ENCODE results near the gene PIKFYVE. TPM values are rescaled to one million over a fixed set of nuclear protein-coding genes. Genes with fewer than 3 reads are reported as not detected.
A peak's percentile ranks its signal among the peaks of the same experiment; 100 is the strongest.
"Not testable (repeated sequence)": the region's sequence is repeated elsewhere in the genome, so short reads cannot be mapped to it uniquely, and the experiment has no call there.

PIKFYVE gene
- total RNA-seq, 1 donor from 2014 or later = 38.8 TPM

GRCh38 chr2:208379192-208379591 lies 113.1 kb downstream of the PIKFYVE start:
- no peaks in the 10 kb centered on the region for H3K36me3 Mint-ChIP-seq (ENCODE audit: unreplicated experiment)

GRCh38 chr2:208384637-208385036 lies 118.6 kb downstream of the PIKFYVE start:
- Mint-ChIP-seq H3K36me3 (ENCODE audit: unreplicated experiment) (no peaks in the 10 kb centered on the region), H3K4me1 (ENCODE audit: unreplicated experiment) (no peaks in the 10 kb centered on the region), H3K4me3 (ENCODE audit: unreplicated experiment) (no peak overlapping the region), H3K9me3 (ENCODE audit: unreplicated experiment) (no peaks in the 10 kb centered on the region), H3K27me3 (ENCODE audit: unreplicated experiment) (peaks cover 64% of the 10 kb centered on the region), H3K27ac (ENCODE audit: unreplicated experiment) (no peak overlapping the region)
- TF ChIP-seq CTCF (IDR thresholded peaks at IDR 0.05) = no peak
- DNase-seq (ENCODE audit: extremely low spot score, unreplicated experiment) = no peak

More at GRCh38 chr2:208379192-208379591, 113.1 kb downstream of the PIKFYVE start:
- H3K27ac Mint-ChIP-seq (ENCODE audit: unreplicated experiment) = no peak overlapping the region
- peaks cover 66% of the 10 kb centered on the region for H3K27me3 Mint-ChIP-seq (ENCODE audit: unreplicated experiment)
- DNase-seq (ENCODE audit: extremely low spot score, unreplicated experiment) = no peak
- no peaks in the 10 kb centered on the region for H3K9me3 Mint-ChIP-seq (ENCODE audit: unreplicated experiment)
- no peak for TF ChIP-seq CTCF (IDR thresholded peaks at IDR 0.05)
- H3K4me1 Mint-ChIP-seq (ENCODE audit: unreplicated experiment) = no peaks in the 10 kb centered on the region
- H3K4me3 Mint-ChIP-seq (ENCODE audit: unreplicated experiment) = no peak overlapping the region

- no peaks in the 10 kb centered on the region for H3K9me3 Mint-ChIP-seq (ENCODE audit: unreplicated experiment)
- DNase-seq (ENCODE audit: extremely low spot score, unreplicated experiment) = no peak
- no peaks in the 10 kb centered on the region for H3K36me3 Mint-ChIP-seq (ENCODE audit: unreplicated experiment)
- H3K27me3 Mint-ChIP-seq (ENCODE audit: unreplicated experiment) = peaks cover 55% of the 10 kb centered on the region
- no peak for TF ChIP-seq CTCF (IDR thresholded peaks at IDR 0.05)
- H3K4me3 Mint-ChIP-seq (ENCODE audit: unreplicated experiment) = no peak overlapping the region
- H3K27ac Mint-ChIP-seq (ENCODE audit: unreplicated experiment) = no peak overlapping the region
- no peaks in the 10 kb centered on the region for H3K4me1 Mint-ChIP-seq (ENCODE audit: unreplicated experiment)
Observed at GRCh38 chr2:208386541-208386940, 120.5 kb downstream of the PIKFYVE start.

- no peak overlapping the region for H3K27ac Mint-ChIP-seq (ENCODE audit: unreplicated experiment)
- no peaks in the 10 kb centered on the region for H3K4me1 Mint-ChIP-seq (ENCODE audit: unreplicated experiment)
- no peak overlapping the region for H3K4me3 Mint-ChIP-seq (ENCODE audit: unreplicated experiment)
- TF ChIP-seq CTCF (IDR thresholded peaks at IDR 0.05) = no peak
- no peaks in the 10 kb centered on the region for H3K9me3 Mint-ChIP-seq (ENCODE audit: unreplicated experiment)
- no peaks in the 10 kb centered on the region for H3K36me3 Mint-ChIP-seq (ENCODE audit: unreplicated experiment)
- H3K27me3 Mint-ChIP-seq (ENCODE audit: unreplicated experiment) = peaks cover 27% of the 10 kb centered on the region
- no peak for DNase-seq (ENCODE audit: extremely low spot score, unreplicated experiment)
Observed at GRCh38 chr2:208389940-208390339, 123.9 kb downstream of the PIKFYVE start.

GRCh38 chr2:208392300-208392699 lies 126.2 kb downstream of the PIKFYVE start:
- DNase-seq (ENCODE audit: extremely low spot score, unreplicated experiment) = no peak
- no peaks in the 10 kb centered on the region for H3K4me1 Mint-ChIP-seq (ENCODE audit: unreplicated experiment)

GRCh38 chr2:208396796-208397195 lies 130.7 kb downstream of the PIKFYVE start:
- H3K27me3 Mint-ChIP-seq (ENCODE audit: unreplicated experiment) = peaks cover 33% of the 10 kb centered on the region
- H3K36me3 Mint-ChIP-seq (ENCODE audit: unreplicated experiment); DNase-seq (ENCODE audit: extremely low spot score, unreplicated experiment); H3K4me1 Mint-ChIP-seq (ENCODE audit: unreplicated experiment); H3K4me3 Mint-ChIP-seq (ENCODE audit: unreplicated experiment); H3K9me3 Mint-ChIP-seq (ENCODE audit: unreplicated experiment); H3K27ac Mint-ChIP-seq (ENCODE audit: unreplicated experiment): not testable (repeated sequence)

More at GRCh38 chr2:208392300-208392699, 126.2 kb downstream of the PIKFYVE start:
- peak; percentile 31 for TF ChIP-seq CTCF (IDR thresholded peaks at IDR 0.05)
- Mint-ChIP-seq H3K27ac (ENCODE audit: unreplicated experiment) (no peak overlapping the region), H3K4me3 (ENCODE audit: unreplicated experiment) (no peak overlapping the region), H3K36me3 (ENCODE audit: unreplicated experiment) (no peaks in the 10 kb centered on the region), H3K27me3 (ENCODE audit: unreplicated experiment) (peaks cover 15% of the 10 kb centered on the region), H3K9me3 (ENCODE audit: unreplicated experiment) (no peaks in the 10 kb centered on the region)

All from osteocyte (in vitro differentiated cells).